GM23338 (cell line): Measurements from ENCODE around the gene SUPT3H. TPM values are rescaled to one million over a fixed set of nuclear protein-coding genes. Genes with fewer than 3 reads are reported as not detected.

ENCODE experiments used
- ATAC-seq: fragments of 200-7000 bp; cut with Tn5 transposase; 3 replicates; pipeline ENCODE4 v1.9.1; 2020
- DNase-seq: peaks from one replicate; pipeline ENCODE4 v3.0.0-alpha.2; 2015; ENCODE audit warnings: low spot score
- H2AFZ ChIP-seq: fragments of 200-600 bp; sonication (generic); 2 replicates; pipeline ENCODE4 v1.8.0; 2016; ENCODE audit warnings: antibody characterized with exemption, mild to moderate bottlenecking, moderate library complexity
- H3F3A ChIP-seq: fragments of 200-600 bp; sonication (generic); replicated peaks from 2 replicates; pipeline ENCODE4 v1.8.0; 2017; ENCODE audit warnings: antibody characterized with exemption, mixed run types, low read depth
- H3K27ac ChIP-seq: fragments of 200-600 bp; sonication (generic); 2 replicates; pipeline ENCODE4 v1.6.1; 2016; ENCODE audit warnings: low read depth
- H3K27me3 ChIP-seq: fragments of 200-600 bp; sonication (generic); 2 replicates; pipeline ENCODE4 v1.8.0; 2016; ENCODE audit warnings: mild to moderate bottlenecking, mixed run types, moderate library complexity; ENCODE audit not compliant: insufficient read depth
- H3K36me3 ChIP-seq: fragments of 200-600 bp; sonication (generic); 2 replicates; pipeline ENCODE4 v1.8.0; 2016; ENCODE audit warnings: mild to moderate bottlenecking; ENCODE audit not compliant: insufficient read depth
- H3K4me1 ChIP-seq: fragments of 200-600 bp; sonication (generic); 2 replicates; pipeline ENCODE4 v1.8.0; 2016; ENCODE audit warnings: mild to moderate bottlenecking, moderate library complexity; ENCODE audit not compliant: insufficient read depth
- H3K4me2 ChIP-seq: fragments of 200-600 bp; sonication (generic); 2 replicates; pipeline ENCODE4 v1.7.1; 2017; ENCODE audit warnings: mixed run types
- H3K4me3 ChIP-seq: fragments of 200-600 bp; sonication (generic); 2 replicates; pipeline ENCODE4 v1.6.1; 2016; ENCODE audit warnings: mixed run types
- H3K79me2 ChIP-seq: fragments of 200-600 bp; sonication (generic); replicated peaks from 2 replicates; pipeline ENCODE4 v1.8.0; 2017; ENCODE audit warnings: mild to moderate bottlenecking; ENCODE audit not compliant: insufficient read depth
- H3K9me2 ChIP-seq: fragments of 200-600 bp; sonication (generic); 2 replicates; pipeline ENCODE4 v1.8.0; 2017; ENCODE audit not compliant: insufficient read depth
- H4K20me1 ChIP-seq: fragments of 200-600 bp; sonication (generic); replicated peaks from 2 replicates; pipeline ENCODE4 v1.8.0; 2017; ENCODE audit warnings: mild to moderate bottlenecking; ENCODE audit not compliant: insufficient read depth
- H3K27ac Mint-ChIP-seq: 2 replicates; pipeline ENCODE4 v1.8.0; 2020; ENCODE audit warnings: inconsistent platforms, mild to moderate bottlenecking, moderate library complexity, mixed read lengths
- H3K27me3 Mint-ChIP-seq: 3 replicates; pipeline ENCODE4 v1.8.0; 2022; ENCODE audit warnings: low read depth, mild to moderate bottlenecking, moderate library complexity, mixed read lengths, inconsistent platforms; ENCODE audit not compliant: insufficient read depth, poor library complexity
- H3K36me3 Mint-ChIP-seq: 3 replicates; pipeline ENCODE4 v1.8.0; 2021; ENCODE audit warnings: low read depth, mild to moderate bottlenecking, inconsistent platforms, moderate library complexity, mixed read lengths
- H3K4me1 Mint-ChIP-seq: 3 replicates; pipeline ENCODE4 v1.8.0; 2020; ENCODE audit warnings: mild to moderate bottlenecking, inconsistent platforms, mixed read lengths
- H3K4me3 Mint-ChIP-seq: 3 replicates; pipeline ENCODE4 v1.8.0; 2021; ENCODE audit warnings: moderate library complexity, mild to moderate bottlenecking, inconsistent platforms, mixed read lengths
- H3K9me3 Mint-ChIP-seq: 3 replicates; pipeline ENCODE4 v1.8.0; 2020; ENCODE audit warnings: moderate library complexity, mild to moderate bottlenecking, inconsistent platforms, mixed read lengths
- CTCF ChIP-seq, 2 experiments: fragments of 200-600 bp in 1 of 2; sonication (generic) in 1 of 2; conservative IDR thresholded peaks; 2 replicates each; pipeline versions ENCODE4 v1.5.1 to v1.6.1; 2016 to 2017; ENCODE audit warnings: antibody characterized with exemption in 2 of 2, low read depth in 2 of 2, mild to moderate bottlenecking in 2 of 2, moderate library complexity in 1 of 2
- EZH2phosphoT487 ChIP-seq: fragments of 200-600 bp; sonication (generic); IDR thresholded peaks from one replicate; pipeline ENCODE4 v1.8.1; 2018; ENCODE audit warnings: antibody characterized with exemption; ENCODE audit not compliant: unreplicated experiment
- NANOG ChIP-seq: IDR thresholded peaks from 2 replicates; pipeline ENCODE4 v1.6.1; 2016; ENCODE audit warnings: antibody characterized with exemption, borderline replicate concordance
- STAT1 ChIP-seq: IDR thresholded peaks from one replicate; pipeline ENCODE4 v1.6.1; 2016; ENCODE audit warnings: antibody characterized with exemption; ENCODE audit not compliant: unreplicated experiment
- ZNF331 ChIP-seq: fragments of 250-450 bp; sonication (Bioruptor Pico); IDR thresholded peaks from 2 replicates; pipeline ENCODE4 v1.5.0; 2020; ENCODE audit warnings: low read depth, mild to moderate bottlenecking, moderate library complexity
- ZNF462 ChIP-seq: fragments of 250-450 bp; sonication (Bioruptor Pico); IDR thresholded peaks from 2 replicates; pipeline ENCODE4 v1.5.0; 2020; ENCODE audit warnings: mild to moderate bottlenecking, moderate library complexity
- polyA plus RNA-seq: library from polyadenylated mRNA; unstranded; fragments of >200 nt; fragmentation: Nextera tagmentation; extraction: Ambion mirVana; gene quantifications from 2 replicates; pipeline ENCODE4 v1.2.1, GENCODE V29; 2016
- total RNA-seq: library from RNA; depleted of rRNA; stranded (reverse); fragments of >200 nt; shearing (Covaris generic); gene quantifications from 2 replicates; pipeline ENCODE4 v1.2.3, GENCODE V29; 2014

The SUPT3H gene
- total and polyA plus RNA-seq, 2 experiments from 2014 or later: 11.4 to 30.1 TPM

GRCh38 chr6:44985006-44985405 is 392.7 kb downstream of the SUPT3H start:
- Histone ChIP-seq H3F3A (no peaks in the 10 kb centered on the region), H3K79me2 (no peaks in the 10 kb centered on the region), H3K27me3 (no peaks in the 10 kb centered on the region), H4K20me1 (no peaks in the 10 kb centered on the region), H3K36me3 (no peaks in the 10 kb centered on the region), H2AFZ (no peak overlapping the region), H3K9me2 (no peaks in the 10 kb centered on the region), H3K4me2 (no peak overlapping the region), H3K27ac (no peak overlapping the region), H3K4me3 (no peak overlapping the region), H3K4me1 (no peaks in the 10 kb centered on the region)
- H3K4me1 Mint-ChIP-seq: no peaks in the 10 kb centered on the region
- H3K27me3 Mint-ChIP-seq: no peaks in the 10 kb centered on the region
- no peak overlapping the region for H3K27ac Mint-ChIP-seq
- H3K36me3 Mint-ChIP-seq: no peaks in the 10 kb centered on the region
- ATAC-seq (no peak), DNase-seq (no peak)
- H3K9me3 Mint-ChIP-seq: no peaks in the 10 kb centered on the region
- H3K4me3 Mint-ChIP-seq: no peak overlapping the region
- no peak for TF ChIP-seq CTCF (conservative IDR thresholded peaks at IDR 0.05; ENCODE audit: low read depth in 2 of 2)
- TF ChIP-seq ZNF462: no peak
- TF ChIP-seq STAT1: no peak
- TF ChIP-seq EZH2phosphoT487: no peak
- TF ChIP-seq ZNF331 (CRISPR knock-in tag): no peak
- TF ChIP-seq NANOG: no peak
